Right lobe of liver (tissue), 4 donors: ENCODE results near the gene FRMD4A.

Experiments used
- POLR2A ChIP-seq: fragments of 450-650 bp; IDR thresholded peaks from one replicate; pipeline ENCODE4 v1.6.1; 2017; ENCODE audit warnings: antibody characterized with exemption, mild to moderate bottlenecking
- TF ChIP-seq, protein P1 (sequence below), 4 donors: fragments of 200-600 bp in 3 of 4; fragments of 450-650 bp in 1 of 4; IDR thresholded peaks; one replicate each; pipeline versions ENCODE4 v1.5.1 to v1.8.0; 2016 to 2022; ENCODE audit warnings: antibody characterized with exemption in 4 of 4, mild to moderate bottlenecking in 2 of 4
- donor health status: DM: no; HTN: no; CAD: no.
- donor health status: DM: no; HTN: no; CAD: no.
- donor health status: DM: no; HTN: yes; CAD: no.

DNA sequence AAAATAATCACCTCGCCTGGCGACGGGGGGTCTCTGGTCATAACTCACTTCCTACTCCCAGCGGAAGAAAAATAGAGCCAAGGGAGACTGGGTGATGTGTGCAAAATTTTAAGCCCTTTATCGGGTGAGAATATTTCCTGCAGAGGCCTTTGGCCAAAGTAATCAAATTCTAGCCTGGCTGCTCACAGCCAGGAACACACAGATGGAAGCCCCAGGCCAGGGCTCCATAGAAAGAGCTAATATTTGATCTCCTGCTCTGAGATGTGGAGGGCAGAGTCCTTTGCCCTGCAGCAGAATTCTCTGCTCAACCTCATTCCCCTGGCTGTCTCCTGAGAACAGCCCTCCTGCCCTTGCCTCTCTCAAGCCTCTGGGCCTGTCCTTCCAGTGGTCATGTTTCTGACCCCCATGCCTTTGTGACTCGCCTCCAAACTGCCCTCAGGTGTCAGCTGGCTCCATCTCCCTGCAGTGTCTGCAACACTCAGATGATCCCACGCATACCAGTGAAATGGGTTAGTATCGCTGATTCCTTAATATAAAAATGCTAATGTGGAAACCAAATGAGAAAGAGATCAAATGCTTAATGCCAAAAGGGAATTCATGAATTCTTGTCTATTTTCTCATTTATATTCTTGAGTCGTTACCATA, 34.5 kb downstream of the FRMD4A start:
- TF ChIP-seq, protein P1, sequence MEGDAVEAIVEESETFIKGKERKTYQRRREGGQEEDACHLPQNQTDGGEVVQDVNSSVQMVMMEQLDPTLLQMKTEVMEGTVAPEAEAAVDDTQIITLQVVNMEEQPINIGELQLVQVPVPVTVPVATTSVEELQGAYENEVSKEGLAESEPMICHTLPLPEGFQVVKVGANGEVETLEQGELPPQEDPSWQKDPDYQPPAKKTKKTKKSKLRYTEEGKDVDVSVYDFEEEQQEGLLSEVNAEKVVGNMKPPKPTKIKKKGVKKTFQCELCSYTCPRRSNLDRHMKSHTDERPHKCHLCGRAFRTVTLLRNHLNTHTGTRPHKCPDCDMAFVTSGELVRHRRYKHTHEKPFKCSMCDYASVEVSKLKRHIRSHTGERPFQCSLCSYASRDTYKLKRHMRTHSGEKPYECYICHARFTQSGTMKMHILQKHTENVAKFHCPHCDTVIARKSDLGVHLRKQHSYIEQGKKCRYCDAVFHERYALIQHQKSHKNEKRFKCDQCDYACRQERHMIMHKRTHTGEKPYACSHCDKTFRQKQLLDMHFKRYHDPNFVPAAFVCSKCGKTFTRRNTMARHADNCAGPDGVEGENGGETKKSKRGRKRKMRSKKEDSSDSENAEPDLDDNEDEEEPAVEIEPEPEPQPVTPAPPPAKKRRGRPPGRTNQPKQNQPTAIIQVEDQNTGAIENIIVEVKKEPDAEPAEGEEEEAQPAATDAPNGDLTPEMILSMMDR (IDR thresholded peaks at IDR 0.05): no peak
- TF ChIP-seq POLR2A: no peak
